Epithelial cell of proximal tubule (primary cell): Measurements from ENCODE around the gene MRFAP1L1. TPM values are rescaled to one million over a fixed set of nuclear protein-coding genes. Genes with fewer than 3 reads are reported as not detected.
A peak's percentile ranks its signal among the peaks of the same experiment; 100 is the strongest.

ENCODE experiments used
- DNase-seq: peaks from one replicate; pipeline ENCODE4 v3.0.0-alpha.2; 2011; ENCODE audit warnings: low read depth
- H3K4me3 ChIP-seq: 2 replicates; pipeline ENCODE4 v1.5.1; 2011; ENCODE audit warnings: low read depth, mild to moderate bottlenecking, low read length
- total RNA-seq: library from RNA; depleted of rRNA; stranded (reverse); fragments of >200 nt; gene quantifications from 2 replicates; pipeline ENCODE4 v1.2.3, GENCODE V29; 2015
- TF ChIP-seq, protein P1 (sequence below): conservative IDR thresholded peaks from 2 replicates; pipeline ENCODE4 v1.5.1; 2012; ENCODE audit warnings: low read depth, mild to moderate bottlenecking, low read length

The MRFAP1L1 gene
- total RNA-seq, 1 donor from 2014 or later = 49.1 TPM

DNA sequence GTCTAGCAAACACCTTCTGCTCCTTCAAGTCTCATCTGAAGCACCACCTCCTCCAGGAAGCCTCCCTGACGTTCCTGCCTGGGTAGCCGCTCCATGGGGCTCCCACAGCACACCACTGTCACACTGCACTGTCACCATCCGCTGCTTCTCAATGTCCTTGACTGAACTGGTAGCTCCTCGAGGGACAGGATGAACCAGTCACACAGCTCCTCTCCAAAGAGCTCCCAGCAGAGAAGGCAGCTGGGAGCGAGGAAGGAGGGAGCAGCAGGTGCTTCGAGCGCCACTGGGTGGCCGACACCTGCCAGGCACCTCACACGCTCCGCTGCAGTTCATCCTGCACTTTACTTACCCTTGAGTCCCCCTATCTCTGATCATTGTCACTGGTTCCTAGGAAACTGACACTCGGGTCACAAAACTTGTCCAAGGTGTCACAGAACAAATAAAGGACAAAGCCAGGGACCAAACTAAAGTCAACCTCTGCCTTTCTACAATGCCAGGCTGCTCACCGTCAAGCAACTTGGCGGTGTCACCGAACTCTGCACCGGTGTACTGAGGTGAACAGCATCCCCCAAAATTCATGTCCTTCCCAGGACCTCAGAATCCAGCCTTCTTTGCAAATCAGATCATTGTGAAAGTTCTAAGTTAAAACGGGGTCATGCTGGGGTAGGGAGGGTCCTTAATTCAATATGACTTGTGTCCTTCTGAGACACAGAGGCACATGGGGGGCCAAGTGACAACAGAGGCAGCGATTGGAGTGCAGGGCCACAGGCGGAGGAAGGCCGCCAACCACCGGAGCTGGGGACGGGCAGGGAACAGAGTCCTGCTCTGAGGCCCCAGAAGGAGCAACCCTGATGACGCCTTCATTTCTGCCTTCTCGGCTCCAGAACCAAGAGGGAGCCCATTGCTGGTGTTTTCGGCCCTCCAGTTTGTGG lies 21.5 kb downstream of the MRFAP1L1 start:
- TF ChIP-seq, protein P1, sequence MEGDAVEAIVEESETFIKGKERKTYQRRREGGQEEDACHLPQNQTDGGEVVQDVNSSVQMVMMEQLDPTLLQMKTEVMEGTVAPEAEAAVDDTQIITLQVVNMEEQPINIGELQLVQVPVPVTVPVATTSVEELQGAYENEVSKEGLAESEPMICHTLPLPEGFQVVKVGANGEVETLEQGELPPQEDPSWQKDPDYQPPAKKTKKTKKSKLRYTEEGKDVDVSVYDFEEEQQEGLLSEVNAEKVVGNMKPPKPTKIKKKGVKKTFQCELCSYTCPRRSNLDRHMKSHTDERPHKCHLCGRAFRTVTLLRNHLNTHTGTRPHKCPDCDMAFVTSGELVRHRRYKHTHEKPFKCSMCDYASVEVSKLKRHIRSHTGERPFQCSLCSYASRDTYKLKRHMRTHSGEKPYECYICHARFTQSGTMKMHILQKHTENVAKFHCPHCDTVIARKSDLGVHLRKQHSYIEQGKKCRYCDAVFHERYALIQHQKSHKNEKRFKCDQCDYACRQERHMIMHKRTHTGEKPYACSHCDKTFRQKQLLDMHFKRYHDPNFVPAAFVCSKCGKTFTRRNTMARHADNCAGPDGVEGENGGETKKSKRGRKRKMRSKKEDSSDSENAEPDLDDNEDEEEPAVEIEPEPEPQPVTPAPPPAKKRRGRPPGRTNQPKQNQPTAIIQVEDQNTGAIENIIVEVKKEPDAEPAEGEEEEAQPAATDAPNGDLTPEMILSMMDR = no peak
- no peak for DNase-seq
- H3K4me3 ChIP-seq = no peak overlapping the region

DNA sequence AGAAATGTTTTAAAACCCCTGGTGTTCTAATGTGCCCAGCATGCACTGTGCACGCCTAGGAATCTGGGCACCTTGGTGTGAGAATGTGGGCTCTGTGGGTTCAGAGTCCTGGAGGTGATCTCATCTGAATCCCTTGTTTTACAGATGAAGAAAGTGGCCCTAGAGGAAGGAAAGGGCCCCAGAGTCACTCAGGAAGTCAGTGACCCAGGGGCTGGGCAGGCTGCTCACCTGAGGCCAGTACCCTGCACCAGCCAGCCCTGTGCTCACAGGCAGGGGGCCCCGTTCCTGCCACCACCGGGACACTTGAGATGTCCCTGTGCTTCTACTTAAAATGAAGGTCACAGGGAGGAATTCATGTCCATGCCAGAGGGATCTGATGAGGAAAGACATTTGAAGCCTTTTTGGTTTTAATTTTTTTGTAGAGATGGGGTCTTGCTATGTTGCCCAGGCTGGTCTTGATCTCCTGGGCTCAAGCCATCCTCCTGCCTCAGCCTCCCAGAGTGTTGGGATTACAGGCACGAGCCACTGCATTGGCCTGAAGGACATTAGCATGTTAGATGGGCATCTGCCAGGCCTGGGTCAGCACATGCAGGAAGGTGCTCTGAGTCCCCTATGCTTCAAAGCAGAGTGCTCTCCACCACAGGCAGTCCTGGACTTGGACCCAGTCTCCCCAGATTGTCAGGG lies 23.4 kb downstream of the MRFAP1L1 start:
- DNase-seq = no peak
- H3K4me3 ChIP-seq = no peak overlapping the region
- TF ChIP-seq, protein P1 = no peak

DNA sequence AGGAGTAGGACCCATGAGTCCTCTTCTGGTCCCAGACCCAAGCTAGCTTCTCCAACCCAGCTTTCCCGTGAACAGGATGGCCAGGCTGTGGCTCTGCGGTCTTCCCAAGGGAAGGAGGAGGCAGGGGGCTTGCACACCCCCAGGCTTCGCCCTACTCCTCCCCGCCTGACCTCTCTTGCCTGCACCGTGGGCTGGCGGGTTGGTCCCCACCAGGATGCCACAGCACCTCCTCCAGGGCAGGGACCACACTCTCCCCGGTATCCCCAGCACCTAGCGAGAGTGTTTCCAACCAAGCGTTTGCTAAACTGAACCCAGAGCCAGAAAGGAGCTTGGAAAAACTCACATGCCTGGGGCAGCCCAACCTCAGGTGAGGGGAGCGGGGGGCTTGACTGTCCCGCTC lies 25.0 kb downstream of the MRFAP1L1 start:
- H3K4me3 ChIP-seq = no peak overlapping the region
- TF ChIP-seq, protein P1 = no peak
- DNase-seq = no peak

DNA sequence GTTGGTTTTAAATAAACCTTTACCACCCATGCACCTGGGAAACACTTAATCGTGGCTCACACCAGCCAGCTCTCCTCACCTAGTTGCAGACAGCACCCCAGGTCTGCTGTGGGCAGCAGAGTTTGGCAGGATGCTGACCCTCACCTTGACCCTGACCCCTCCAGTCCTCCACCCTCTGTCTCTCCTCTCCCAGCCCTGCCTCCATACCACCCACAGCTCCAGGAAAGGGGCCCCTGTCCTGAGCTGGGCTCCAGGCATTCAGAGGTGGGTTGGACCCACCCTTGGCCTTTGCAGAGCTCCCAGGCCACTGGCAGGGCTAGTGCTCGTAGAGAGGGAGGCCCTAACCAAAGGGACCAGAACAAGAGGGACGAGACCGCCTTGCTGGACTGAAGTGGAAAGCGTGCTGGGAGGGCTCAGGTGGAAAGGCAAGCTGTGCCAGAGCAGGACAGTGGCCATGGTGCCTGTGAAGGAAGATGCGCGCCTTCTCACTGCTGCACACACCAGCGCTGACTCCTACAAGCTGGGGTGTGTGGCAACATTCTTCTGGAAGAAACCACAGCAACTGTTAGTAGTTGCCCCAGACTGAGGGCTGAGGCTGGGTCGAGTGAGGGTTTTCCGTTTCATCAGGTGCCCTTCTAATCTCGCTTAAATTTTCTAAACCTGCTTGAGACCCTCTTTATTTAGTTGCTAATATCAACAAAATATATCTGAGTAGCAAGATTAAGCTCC lies 26.6 kb downstream of the MRFAP1L1 start:
- TF ChIP-seq, protein P1 = no peak
- no peak for DNase-seq
- no peak overlapping the region for H3K4me3 ChIP-seq

DNA sequence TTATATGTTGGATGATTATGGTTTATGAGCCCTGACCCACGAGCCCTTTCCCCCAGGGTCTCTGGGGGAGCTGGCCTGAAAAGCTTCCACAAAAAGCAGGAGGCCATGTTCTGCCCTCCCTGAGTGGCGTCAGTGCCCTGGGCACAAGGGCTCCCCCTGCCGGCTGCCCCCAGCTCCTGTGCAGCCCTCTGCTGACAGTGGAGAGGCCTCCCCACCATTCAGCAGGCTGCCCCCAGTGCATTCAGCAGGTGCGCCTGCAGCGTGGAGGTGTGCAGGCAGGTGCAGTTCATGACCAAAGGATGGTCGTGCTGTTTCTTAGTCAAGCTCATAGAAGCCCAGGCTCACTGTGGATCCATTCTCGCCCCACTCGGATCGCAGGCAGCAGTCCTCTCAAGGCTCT lies 28.5 kb downstream of the MRFAP1L1 start:
- TF ChIP-seq, protein P1 = no peak
- DNase-seq = no peak
- H3K4me3 ChIP-seq = no peak overlapping the region

DNA sequence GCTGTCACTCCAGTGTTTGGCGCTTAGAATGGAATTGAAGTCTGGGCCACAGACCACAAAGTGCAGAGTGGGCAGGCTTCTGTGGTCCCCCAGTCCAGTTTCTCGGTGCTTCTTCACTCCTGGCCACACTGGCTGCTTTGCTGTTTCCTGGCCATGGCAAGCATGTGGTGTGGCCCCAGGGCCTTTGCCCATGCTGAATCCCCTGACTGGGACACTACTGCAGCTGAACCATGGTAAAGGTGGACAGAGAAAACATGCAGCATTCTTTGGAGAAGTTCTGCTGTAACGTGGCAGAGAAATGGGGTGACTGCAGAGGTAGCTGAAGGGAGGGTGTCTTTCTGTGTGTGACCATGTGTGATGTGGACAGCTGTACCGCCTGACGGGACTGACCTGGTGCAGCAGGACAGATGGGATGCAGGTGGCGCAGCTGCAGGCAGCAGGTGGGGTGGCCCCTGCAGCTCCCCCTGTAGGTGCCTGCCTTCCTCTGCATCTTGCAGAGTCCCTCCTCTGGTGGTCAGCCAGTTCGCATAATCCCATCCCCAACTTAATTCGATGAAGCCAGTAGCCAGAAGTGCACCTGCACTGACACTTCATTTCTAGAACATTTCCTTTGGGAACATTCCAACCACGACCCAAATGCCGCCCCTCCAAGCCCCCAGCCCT lies 29.2 kb downstream of the MRFAP1L1 start:
- DNase-seq = no peak
- TF ChIP-seq, protein P1 = peak; percentile 14
- H3K4me3 ChIP-seq = no peak overlapping the region
